Mucosa of descending colon (tissue), 3 donors: ENCODE measurements around the gene CHRND. TPM values are rescaled to one million over a fixed set of nuclear protein-coding genes. Genes with fewer than 3 reads are reported as not detected.

ENCODE experiments used
- ATAC-seq: fragments of 200-7000 bp; cut with Tn5 transposase; one replicate; pipeline ENCODE4 v1.9.1; 2020; ENCODE audit warnings: mild to moderate bottlenecking, moderate library complexity
- DNase-seq, 3 donors: peaks; one replicate each; pipeline ENCODE4 v3.0.0-alpha.2; 2020
- H3K36me3 ChIP-seq: fragments of 200-600 bp; one replicate; pipeline ENCODE4 v1.8.0; 2021; ENCODE audit warnings: low read depth, mild to moderate bottlenecking
- H3K4me1 ChIP-seq: fragments of 200-600 bp; one replicate; pipeline ENCODE4 v1.8.0; 2021; ENCODE audit warnings: low read depth, mild to moderate bottlenecking
- H3K4me3 ChIP-seq: fragments of 200-600 bp; one replicate; pipeline ENCODE4 v1.8.0; 2021; ENCODE audit warnings: mild to moderate bottlenecking
- H3K9me3 ChIP-seq: fragments of 200-600 bp; one replicate; pipeline ENCODE4 v1.8.0; 2021; ENCODE audit warnings: mild to moderate bottlenecking
- CTCF ChIP-seq: fragments of 200-600 bp; IDR thresholded peaks from one replicate; pipeline ENCODE4 v1.8.0; 2022; ENCODE audit warnings: antibody characterized with exemption, mild to moderate bottlenecking
- intact Hi-C, 2 donors: fragments of 100-400 bp; cut with DNase I in 1 of 2; cut with micrococcal nuclease in 1 of 2; formaldehyde crosslinking; loops; one replicate each; pipeline versions ENCODE4 v1.11.0 to v1.11.1; 2022; cut with DNase I, micrococcal nuclease
- total RNA-seq, 3 donors: library from RNA; stranded (reverse); fragmentation: NEBNext Ultra II Directional in 2 of 3; extraction: Animal tissue kit (Norgen Biotek cat#: 25700) in 2 of 3; gene quantifications; one replicate each; pipeline versions ENCODE4 v1.2.1 to v1.2.4, GENCODE V29; 2021 to 2023
- donor health status: DM: no; HTN: no; CAD: no; lungs with moderate emphysema.
- donor health status: DM: no; HTN: no; CAD: no.
- donor health status: DM: no; HTN: yes; CAD: no.

Gene CHRND
- total RNA-seq, 3 donors from 2014 or later, result not detected

- intact Hi-C loops, result no loop called here
- H3K4me3 ChIP-seq, result no peak overlapping the region
- peaks cover 5% of the 10 kb centered on the region for H3K4me1 ChIP-seq
- ATAC-seq, result no peak
- TF ChIP-seq CTCF, result no peak
- peak in 2 of 3 donors; percentile 3 to 36 for DNase-seq
- no peaks in the 10 kb centered on the region for H3K9me3 ChIP-seq
- no peaks in the 10 kb centered on the region for H3K36me3 ChIP-seq
Observed at GRCh38 chr2:232483923-232484627, 41.9 kb upstream of the CHRND start.

GRCh38 chr2:232484628-232485347 lies 41.2 kb upstream of the CHRND start:
- Histone ChIP-seq H3K4me1 (peaks cover 5% of the 10 kb centered on the region), H3K4me3 (no peak overlapping the region), H3K36me3 (no peaks in the 10 kb centered on the region), H3K9me3 (no peaks in the 10 kb centered on the region)
- TF ChIP-seq CTCF, result no peak
- DNase-seq, result peak in 1 of 3 donors; percentile 13
- intact Hi-C loops, result no loop called here
- no peak for ATAC-seq

- peak in 1 of 3 donors; percentile 4 for DNase-seq
- no peak for TF ChIP-seq CTCF
- Histone ChIP-seq H3K4me3 (no peak overlapping the region), H3K4me1 (peaks cover 5% of the 10 kb centered on the region), H3K9me3 (no peaks in the 10 kb centered on the region), H3K36me3 (no peaks in the 10 kb centered on the region)
- ATAC-seq, result no peak
- intact Hi-C loops, result no loop called here
Observed at GRCh38 chr2:232485348-232485756, 40.6 kb upstream of the CHRND start.

- H3K36me3 ChIP-seq, result no peaks in the 10 kb centered on the region
- DNase-seq, result peak in 1 of 3 donors; percentile 12
- TF ChIP-seq CTCF, result no peak
- no peak overlapping the region for H3K4me3 ChIP-seq
- no peaks in the 10 kb centered on the region for H3K9me3 ChIP-seq
- no peak for ATAC-seq
- peaks cover 5% of the 10 kb centered on the region for H3K4me1 ChIP-seq
- intact Hi-C loops, result no loop called here
Observed at GRCh38 chr2:232485757-232486557, 40.0 kb upstream of the CHRND start.

- no peak for TF ChIP-seq CTCF
- Histone ChIP-seq H3K4me1 (peaks cover 5% of the 10 kb centered on the region), H3K9me3 (no peaks in the 10 kb centered on the region), H3K4me3 (no peak overlapping the region), H3K36me3 (no peaks in the 10 kb centered on the region)
- ATAC-seq (no peak), DNase-seq (peak in 1 of 3 donors; percentile 11)
- intact Hi-C loops, result no loop called here
Observed at GRCh38 chr2:232486558-232487384, 39.2 kb upstream of the CHRND start.
